AG10803 (cell line): Measurements from ENCODE around the gene MLIP.
A peak's percentile ranks its signal among the peaks of the same experiment; 100 is the strongest.

Source experiments
- DNase-seq: peaks from one replicate; pipeline ENCODE4 v3.0.0; 2010; ENCODE audit warnings: low read depth
- H3K4me3 ChIP-seq: 2 replicates; pipeline ENCODE4 v1.5.1; 2011; ENCODE audit warnings: mild to moderate bottlenecking, low read length, control low read depth
- CTCF ChIP-seq: conservative IDR thresholded peaks from 2 replicates; pipeline ENCODE4 v1.5.1; 2011; ENCODE audit warnings: mild to moderate bottlenecking, low read length, control low read depth, inconsistent platforms

The MLIP gene

GRCh38 chr6:54111341-54112045, at the start of gene MLIP:
TSS of gene MLIP (plus strand) at chr6:54111443. CDS start at chr6:54111480, 37 bp downstream.
- DNase-seq = no peak
- TF ChIP-seq CTCF = no peak
- no peak within 1 kb of the TSS for H3K4me3 ChIP-seq

GRCh38 chr6:54063228-54063539, 48.1 kb upstream of the MLIP start:
- no peak for DNase-seq
- no peak overlapping the region for H3K4me3 ChIP-seq
- TF ChIP-seq CTCF = no peak

GRCh38 chr6:54068694-54069093, 42.5 kb upstream of the MLIP start:
- no peak overlapping the region for H3K4me3 ChIP-seq
- no peak for TF ChIP-seq CTCF
- DNase-seq = no peak

- DNase-seq = no peak
- no peak overlapping the region for H3K4me3 ChIP-seq
- TF ChIP-seq CTCF = no peak
These were observed 41.2 kb upstream of the MLIP start for GRCh38 chr6:54070025-54070424.

- no peak for TF ChIP-seq CTCF
- no peak for DNase-seq
These were observed 39.4 kb upstream of the MLIP start for GRCh38 chr6:54071821-54072340.

GRCh38 chr6:54072635-54073313, 38.5 kb upstream of the MLIP start:
- peak; percentile 51 for DNase-seq
- no peak overlapping the region for H3K4me3 ChIP-seq
- TF ChIP-seq CTCF = no peak

More at GRCh38 chr6:54071821-54072340, 39.4 kb upstream of the MLIP start:
- H3K4me3 ChIP-seq = no peak overlapping the region

GRCh38 chr6:54073487-54073886, 37.8 kb upstream of the MLIP start:
- no peak overlapping the region for H3K4me3 ChIP-seq
- no peak for TF ChIP-seq CTCF
- no peak for DNase-seq
